Limb (tissue), 2 donors: Measurements from ENCODE around the gene POLR2B.
A peak's percentile ranks its signal among the peaks of the same experiment; 100 is the strongest.
"Not testable (repeated sequence)": the region's sequence is repeated elsewhere in the genome, so short reads cannot be mapped to it uniquely, and the experiment has no call there.

Experiments used
- DNase-seq, 2 donors: peaks; one replicate each; pipeline ENCODE4 v3.0.0-alpha.2; 2016; ENCODE audit errors: extremely low spot score in 2 of 2

Gene POLR2B

GRCh38 chr4:56978750-56979303 lies at the start of gene POLR2B:
POLR2B (plus strand) TSS chr4:56978896; CDS start chr4:56978986, 90 bp downstream.
- peak; percentile 90 to 94 for DNase-seq

DNA sequence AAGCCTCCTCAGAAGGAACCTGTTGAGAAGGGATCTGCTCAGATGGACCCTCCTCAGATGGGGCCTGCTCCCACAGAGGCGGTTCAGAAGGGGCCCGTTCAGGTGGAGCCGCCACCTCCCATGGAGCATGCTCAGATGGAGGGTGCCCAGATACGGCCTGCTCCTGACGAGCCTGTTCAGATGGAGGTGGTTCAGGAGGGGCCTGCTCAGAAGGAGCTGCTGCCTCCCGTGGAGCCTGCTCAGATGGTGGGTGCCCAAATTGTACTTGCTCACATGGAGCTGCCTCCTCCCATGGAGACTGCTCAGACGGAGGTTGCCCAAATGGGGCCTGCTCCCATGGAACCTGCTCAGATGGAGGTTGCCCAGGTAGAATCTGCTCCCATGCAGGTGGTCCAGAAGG lies 48.1 kb upstream of the POLR2B start:
- no peak for DNase-seq

DNA sequence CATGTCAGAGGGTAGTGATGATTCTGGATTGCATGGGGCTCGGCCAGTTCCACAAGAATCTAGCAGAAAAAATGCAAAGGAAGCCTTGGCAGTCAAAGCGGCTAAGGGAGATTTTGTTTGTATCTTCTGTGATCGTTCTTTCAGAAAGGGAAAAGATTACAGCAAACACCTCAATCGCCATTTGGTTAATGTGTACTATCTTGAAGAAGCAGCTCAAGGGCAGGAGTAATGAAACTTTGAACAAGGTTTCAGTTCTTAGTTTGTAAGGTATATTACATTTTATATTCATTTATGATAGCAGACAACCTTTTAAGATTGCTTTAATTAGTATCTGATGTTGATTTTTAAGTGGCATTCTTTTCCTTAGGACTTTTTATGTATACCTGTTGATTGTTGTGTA lies 46.8 kb upstream of the POLR2B start:
- no peak for DNase-seq

GRCh38 chr4:56937262-56937661 lies 41.4 kb upstream of the POLR2B start:
- no peak for DNase-seq

DNA sequence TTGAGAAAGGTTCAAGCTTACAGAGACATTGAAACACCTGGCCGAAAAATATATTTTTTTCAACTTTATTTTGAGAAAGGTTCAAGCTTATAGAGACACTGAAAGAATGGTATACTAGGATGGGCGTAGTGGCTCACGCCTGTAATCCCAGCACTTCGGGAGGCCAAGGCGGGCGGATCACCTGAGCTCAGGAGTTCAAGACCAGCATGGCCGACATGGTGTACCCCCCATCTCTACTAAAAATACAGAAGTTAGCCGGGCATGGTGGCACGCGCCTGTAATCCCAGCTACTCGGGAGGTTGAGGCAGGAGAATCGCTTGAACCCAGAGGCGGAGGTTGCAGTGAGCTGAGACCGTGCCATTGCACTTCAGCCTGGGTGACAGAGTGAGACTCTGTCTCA lies 38.9 kb upstream of the POLR2B start:
- DNase-seq: not testable (repeated sequence)

DNA sequence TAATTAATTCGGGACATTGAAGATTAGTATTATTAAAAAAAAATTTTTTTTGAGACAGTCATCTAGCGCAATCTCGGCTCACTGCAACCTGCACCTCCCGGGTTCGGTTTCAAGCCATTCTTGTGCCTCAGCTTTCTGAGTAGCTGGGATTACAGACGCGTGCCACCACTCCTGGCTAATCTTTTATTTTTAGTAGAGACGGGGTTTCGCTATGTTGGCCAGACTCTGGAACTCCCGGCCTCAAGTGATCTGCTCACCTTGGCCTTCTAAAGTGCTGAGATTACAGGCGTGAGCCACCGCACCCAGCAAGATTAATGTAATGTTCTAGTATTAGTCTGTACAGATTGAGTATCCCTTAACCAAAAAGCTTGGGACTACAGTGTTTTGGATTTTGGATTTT lies 38.3 kb upstream of the POLR2B start:
- DNase-seq: no peak

GRCh38 chr4:56940971-56941370 lies 37.7 kb upstream of the POLR2B start:
- DNase-seq: peak in 1 of 2 donors; percentile 41

- no peak for DNase-seq
These were observed 37.3 kb upstream of the POLR2B start for GRCh38 chr4:56941403-56941802.

DNA sequence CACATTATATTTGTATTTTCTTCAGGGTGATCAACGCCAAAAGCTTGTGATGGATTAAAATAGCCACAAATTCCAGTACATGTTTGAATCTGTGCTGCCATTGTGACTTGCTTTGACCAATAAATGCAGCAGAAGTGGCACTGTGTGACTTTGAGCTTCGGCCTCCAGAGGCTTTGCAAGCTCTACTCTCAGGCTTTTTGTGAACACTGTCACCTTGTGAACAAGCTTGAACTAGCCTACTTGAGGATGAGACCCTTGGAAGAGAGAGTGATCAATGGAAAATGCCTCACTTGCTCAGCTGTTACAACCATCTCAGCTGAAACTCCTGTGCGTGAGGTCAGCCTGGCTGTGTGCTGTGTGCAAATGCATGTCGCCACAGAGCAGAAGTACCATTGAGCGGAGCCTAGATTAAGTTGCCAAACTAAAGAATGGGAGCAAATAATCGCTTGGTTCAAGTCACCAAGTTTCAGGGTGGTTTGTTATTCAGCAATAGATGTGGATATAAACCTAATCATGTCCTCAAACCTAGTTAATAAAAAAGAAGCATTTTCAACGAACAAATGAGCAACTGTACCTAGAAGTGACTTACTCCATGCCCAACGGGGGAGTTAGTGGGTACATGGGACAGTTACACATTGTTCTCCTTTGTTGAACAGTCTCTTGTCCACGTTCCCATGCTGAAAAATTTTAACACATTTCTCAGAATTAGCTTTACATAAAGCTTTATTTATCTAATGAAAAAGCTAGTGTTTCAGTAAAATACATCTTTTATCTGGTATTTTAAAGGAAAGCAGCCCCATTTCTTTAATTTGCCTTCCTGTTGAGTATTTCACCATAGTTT lies 24.8 kb upstream of the POLR2B start:
- no peak for DNase-seq

DNA sequence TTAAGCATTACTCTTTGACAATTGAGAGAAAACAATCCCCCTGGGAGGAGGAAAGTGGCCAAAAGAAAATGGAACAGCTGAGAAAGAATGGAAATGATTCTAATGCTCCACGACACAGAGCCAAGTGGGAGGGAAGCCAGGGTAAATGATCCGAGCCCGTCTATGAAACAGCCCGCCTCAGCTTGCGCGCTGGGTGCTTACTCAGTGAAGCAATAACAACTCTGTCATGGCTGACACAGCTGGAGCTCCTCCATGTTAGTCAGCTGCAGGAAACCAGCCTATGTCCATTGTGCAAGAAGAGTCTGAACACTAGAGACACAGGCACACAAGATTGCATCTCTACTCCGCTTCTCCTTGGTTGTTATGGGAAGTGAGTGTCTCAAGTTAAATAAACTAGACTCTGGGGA lies 20.6 kb upstream of the POLR2B start:
- peak; percentile 82 to 89 for DNase-seq

GRCh38 chr4:56959100-56959499 lies 19.6 kb upstream of the POLR2B start:
- no peak for DNase-seq

DNA sequence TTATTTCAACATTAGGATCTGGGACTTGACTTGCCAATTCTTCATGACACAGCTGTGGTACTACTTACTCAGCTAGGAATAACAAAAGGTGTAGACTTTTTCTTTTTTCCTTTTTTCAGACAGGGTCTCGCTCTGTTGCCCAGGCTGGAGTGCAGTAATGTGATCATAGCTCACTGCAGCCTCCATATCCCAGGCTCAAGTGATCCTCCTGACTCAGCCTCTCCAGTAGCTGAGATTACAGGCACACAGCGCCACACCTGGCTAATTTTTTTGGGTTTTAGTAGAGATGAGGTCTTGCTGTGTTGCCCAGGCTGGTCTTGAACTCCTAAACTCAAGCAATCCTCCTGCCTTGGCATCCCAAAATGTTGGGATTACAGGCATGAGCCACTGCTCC lies 17.6 kb upstream of the POLR2B start:
- DNase-seq: no peak

- DNase-seq: no peak
These were observed 7.3 kb upstream of the POLR2B start for GRCh38 chr4:56971383-56971782.

DNA sequence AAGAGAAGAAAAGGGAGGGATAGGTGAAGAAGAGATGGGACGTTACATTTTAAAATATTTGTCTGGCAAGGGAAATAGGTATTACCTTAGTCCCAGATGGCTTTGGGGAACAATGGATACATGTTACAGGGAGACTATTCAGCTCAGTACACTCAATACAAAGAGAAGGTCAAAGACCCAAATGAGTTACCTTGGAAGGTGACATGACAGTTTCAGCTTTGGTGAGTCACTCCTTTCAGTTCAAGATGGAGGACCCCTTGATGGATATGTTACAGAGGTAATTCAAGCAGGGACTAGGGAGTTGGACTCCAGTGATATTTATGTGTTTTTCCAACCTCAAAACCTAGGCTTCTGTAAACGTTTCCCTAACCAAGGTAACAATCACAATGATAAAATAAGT lies 6.3 kb upstream of the POLR2B start:
- DNase-seq: no peak

- no peak for DNase-seq
These were observed 5.9 kb upstream of the POLR2B start for GRCh38 chr4:56972809-56973208.

- no peak for DNase-seq
These were observed 5.4 kb upstream of the POLR2B start for GRCh38 chr4:56973336-56973735.

- peak in 1 of 2 donors; percentile 32 for DNase-seq
These were observed 2.3 kb upstream of the POLR2B start for GRCh38 chr4:56976283-56976836.

GRCh38 chr4:56976837-56977320 lies 1.8 kb upstream of the POLR2B start:
- DNase-seq: peak in 1 of 2 donors; percentile 58

DNA sequence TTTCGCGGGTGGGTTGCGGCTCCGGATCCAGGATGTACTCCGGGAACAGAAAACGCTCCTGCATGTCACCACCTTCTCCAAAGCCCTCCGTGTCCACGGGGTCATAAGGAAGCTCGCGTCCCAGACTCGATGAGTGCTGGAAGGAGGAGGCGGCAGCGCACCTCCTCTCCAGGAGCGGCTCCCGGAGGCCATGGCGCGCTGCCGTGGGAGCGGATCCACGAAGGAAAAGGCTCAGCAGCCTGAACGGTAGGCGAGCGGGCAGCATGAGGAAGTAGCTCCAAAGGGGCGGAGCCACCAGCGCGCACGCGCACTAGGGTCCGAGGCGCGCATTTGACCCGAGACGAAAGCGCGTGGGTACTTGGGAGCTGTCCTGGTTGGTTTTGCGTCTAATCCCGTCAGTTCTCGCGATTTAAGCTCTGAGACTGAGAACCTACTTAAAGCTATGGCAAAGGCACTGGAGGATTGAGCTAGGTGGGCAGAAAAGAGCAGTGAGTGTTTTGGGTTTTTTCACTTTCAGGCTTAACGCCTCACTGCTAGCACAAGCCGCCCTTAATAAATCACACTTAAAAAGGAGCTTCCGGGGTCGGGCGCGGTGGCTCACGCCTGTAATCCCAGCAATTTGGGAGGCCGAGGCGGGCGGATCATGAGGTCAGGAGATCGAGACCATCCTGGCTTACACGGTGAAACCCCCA lies 1.2 kb upstream of the POLR2B start, which contains the start of gene NOA1:
TSS of gene NOA1 (minus strand) at position 286 of the 692 bp plus-strand sequence. CDS start at position 265, 21 bp downstream.
- peak; percentile 98 to 99 for DNase-seq

DNA sequence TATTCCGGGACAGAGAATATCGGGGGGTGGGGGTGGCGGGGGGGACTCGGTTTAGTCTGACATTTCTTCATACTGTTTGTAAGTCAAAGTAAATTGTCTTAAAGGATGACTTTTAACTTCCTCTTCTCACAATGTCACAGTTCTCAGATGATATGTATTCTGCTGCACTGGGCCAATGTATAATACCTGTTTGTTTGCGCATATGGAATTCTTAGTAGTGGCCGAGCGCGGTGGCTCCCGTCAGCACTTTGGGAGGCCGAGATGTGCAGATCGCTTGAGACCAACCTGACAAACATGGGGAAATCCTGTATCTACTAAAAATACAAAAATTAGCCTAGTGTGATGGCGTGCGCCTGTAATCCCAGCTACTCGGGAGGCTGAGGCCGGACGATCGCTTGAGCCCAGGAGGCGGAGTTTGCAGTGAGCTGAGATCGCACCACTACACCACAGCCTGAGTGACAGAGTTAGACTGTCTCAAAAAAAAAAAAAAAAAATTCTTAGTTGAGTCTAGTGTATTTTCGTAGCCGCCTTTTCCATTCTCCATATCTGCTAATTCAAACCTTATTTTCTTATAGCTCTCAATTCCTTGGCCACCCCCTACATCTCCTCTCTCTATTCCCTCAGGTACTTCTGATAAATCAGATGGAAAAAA lies 851 bp downstream of the POLR2B start:
- DNase-seq: no peak

DNA sequence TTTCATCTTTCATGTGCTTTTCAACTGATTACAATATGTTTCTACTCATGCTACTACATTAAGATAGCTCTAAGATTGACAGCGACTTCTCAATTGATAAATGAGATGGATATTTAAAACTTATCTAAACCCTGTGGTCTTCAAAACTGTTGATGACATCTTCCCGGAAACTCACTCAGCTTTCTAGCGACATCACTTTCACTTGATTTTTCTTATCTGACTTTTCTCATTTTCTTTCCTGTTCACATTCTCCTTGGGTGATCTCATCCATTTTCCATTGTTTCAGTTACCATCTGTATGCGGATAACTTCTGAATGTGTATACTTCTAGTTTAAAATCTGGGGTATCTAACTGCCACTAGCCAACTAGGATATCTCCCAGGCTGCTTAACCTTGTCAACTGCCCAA lies 3.1 kb downstream of the POLR2B start:
- no peak for DNase-seq
